Colonic mucosa (tissue), 4 donors: ENCODE measurements around the gene TTC3. TPM values are rescaled to one million over a fixed set of nuclear protein-coding genes. Genes with fewer than 3 reads are reported as not detected.

ENCODE experiments used
- DNase-seq: peaks from one replicate; pipeline ENCODE4 v3.0.0-alpha.2; 2020
- H3K27ac ChIP-seq: fragments of 200-600 bp; one replicate; pipeline ENCODE4 v1.8.0; 2021
- H3K27me3 ChIP-seq: fragments of 200-600 bp; one replicate; pipeline ENCODE4 v1.8.0; 2021
- H3K36me3 ChIP-seq: fragments of 200-600 bp; one replicate; pipeline ENCODE4 v1.8.0; 2021
- H3K4me1 ChIP-seq: fragments of 200-600 bp; one replicate; pipeline ENCODE4 v1.8.0; 2021; ENCODE audit warnings: mild to moderate bottlenecking
- H3K4me3 ChIP-seq: fragments of 200-600 bp; one replicate; pipeline ENCODE4 v1.8.0; 2021
- H3K9ac ChIP-seq, 2 donors: one replicate each; pipeline ENCODE4 v1.7.0; 2013; ENCODE audit warnings: control low read depth in 2 of 2, low read depth in 2 of 2, low read length in 2 of 2
- H3K9me3 ChIP-seq: fragments of 200-600 bp; one replicate; pipeline ENCODE4 v1.8.0; 2021
- intact Hi-C: fragments of 100-400 bp; cut with DNase I; formaldehyde crosslinking; loops from one replicate; pipeline ENCODE4 v1.14.1; 2022
- total RNA-seq, 2 donors: library from RNA; stranded (reverse); fragmentation: NEBNext Ultra II Directional in 1 of 2; extraction: Animal tissue kit (Norgen Biotek cat#: 25700) in 1 of 2; gene quantifications; one replicate each; pipeline ENCODE4 v1.2.1, GENCODE V29; 2021
- TF ChIP-seq, protein P1 (sequence below): fragments of 200-600 bp; IDR thresholded peaks from one replicate; pipeline ENCODE4 v1.8.0; 2022; ENCODE audit warnings: antibody characterized with exemption, mild to moderate bottlenecking
- donor health status: healthy.
- donor health status: DM: no; HTN: no; CAD: no.
- donor health status: DM: no; HTN: no; CAD: no.

Gene TTC3
- total RNA-seq, 2 donors from 2014 or later, result 85.8 to 125 TPM

DNA sequence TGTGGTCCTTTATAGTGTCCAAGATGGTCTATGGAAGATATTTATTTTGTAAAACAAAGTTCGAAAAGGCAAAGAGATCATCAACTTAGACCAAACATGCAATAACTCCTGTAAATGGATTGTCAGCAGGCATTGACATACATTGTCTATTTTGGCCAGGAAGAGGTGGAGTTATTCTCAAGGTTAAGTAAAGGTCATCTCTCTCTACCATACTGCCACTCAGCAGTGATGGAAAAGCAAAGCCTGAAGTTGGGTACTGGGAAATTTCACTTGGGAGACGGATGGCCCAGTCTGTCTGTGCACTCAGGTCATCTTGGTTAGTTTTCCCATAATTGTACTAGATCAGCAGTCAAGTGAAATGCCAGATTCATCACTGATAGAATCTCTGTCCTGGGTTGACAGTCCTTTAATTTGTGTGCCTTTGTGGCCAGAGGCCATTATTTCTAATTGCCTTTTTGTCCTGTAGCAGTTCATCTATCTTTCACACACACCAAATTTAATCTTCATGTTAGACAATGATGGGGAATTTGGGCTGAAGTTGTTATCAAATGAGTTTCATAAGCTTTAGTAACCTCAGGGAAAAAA lies 17.7 kb upstream of the TTC3 start:
- Histone ChIP-seq H3K36me3 (no peaks in the 10 kb centered on the region), H3K9me3 (no peaks in the 10 kb centered on the region), H3K4me3 (no peak overlapping the region), H3K4me1 (no peaks in the 10 kb centered on the region), H3K9ac (no peak overlapping the region), H3K27ac (no peak overlapping the region), H3K27me3 (no peaks in the 10 kb centered on the region)
- DNase-seq, result no peak
- TF ChIP-seq, protein P1, sequence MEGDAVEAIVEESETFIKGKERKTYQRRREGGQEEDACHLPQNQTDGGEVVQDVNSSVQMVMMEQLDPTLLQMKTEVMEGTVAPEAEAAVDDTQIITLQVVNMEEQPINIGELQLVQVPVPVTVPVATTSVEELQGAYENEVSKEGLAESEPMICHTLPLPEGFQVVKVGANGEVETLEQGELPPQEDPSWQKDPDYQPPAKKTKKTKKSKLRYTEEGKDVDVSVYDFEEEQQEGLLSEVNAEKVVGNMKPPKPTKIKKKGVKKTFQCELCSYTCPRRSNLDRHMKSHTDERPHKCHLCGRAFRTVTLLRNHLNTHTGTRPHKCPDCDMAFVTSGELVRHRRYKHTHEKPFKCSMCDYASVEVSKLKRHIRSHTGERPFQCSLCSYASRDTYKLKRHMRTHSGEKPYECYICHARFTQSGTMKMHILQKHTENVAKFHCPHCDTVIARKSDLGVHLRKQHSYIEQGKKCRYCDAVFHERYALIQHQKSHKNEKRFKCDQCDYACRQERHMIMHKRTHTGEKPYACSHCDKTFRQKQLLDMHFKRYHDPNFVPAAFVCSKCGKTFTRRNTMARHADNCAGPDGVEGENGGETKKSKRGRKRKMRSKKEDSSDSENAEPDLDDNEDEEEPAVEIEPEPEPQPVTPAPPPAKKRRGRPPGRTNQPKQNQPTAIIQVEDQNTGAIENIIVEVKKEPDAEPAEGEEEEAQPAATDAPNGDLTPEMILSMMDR, result no peak
- intact Hi-C loops, result no loop called here

DNA sequence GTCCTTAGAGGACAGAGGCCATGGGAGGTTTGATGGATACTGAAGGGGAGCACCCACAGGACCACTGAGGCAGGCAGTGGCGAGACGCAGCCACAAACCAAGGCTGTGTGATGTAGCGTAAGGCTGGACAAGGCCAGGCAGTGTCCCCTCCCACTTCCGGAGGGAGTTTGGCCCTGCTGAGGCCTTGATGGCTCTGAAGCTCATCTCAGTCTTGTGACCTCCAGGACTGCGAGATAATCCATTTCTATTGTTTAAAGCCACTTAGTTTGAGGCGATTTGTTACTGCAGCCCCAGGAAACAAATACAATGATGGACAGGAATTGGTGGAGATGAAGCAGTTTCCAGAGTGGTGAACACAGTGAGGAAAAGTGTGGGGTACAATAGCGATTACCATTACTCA lies 15.4 kb upstream of the TTC3 start:
- no peak overlapping the region for H3K4me3 ChIP-seq
- intact Hi-C loops, result no loop called here
- H3K4me1 ChIP-seq, result peaks cover 4% of the 10 kb centered on the region
- no peak for DNase-seq
- H3K27me3 ChIP-seq, result no peaks in the 10 kb centered on the region
- no peaks in the 10 kb centered on the region for H3K9me3 ChIP-seq
- H3K36me3 ChIP-seq, result no peaks in the 10 kb centered on the region
- H3K9ac ChIP-seq, result no peak overlapping the region
- H3K27ac ChIP-seq, result no peak overlapping the region
- TF ChIP-seq, protein P1, result no peak

DNA sequence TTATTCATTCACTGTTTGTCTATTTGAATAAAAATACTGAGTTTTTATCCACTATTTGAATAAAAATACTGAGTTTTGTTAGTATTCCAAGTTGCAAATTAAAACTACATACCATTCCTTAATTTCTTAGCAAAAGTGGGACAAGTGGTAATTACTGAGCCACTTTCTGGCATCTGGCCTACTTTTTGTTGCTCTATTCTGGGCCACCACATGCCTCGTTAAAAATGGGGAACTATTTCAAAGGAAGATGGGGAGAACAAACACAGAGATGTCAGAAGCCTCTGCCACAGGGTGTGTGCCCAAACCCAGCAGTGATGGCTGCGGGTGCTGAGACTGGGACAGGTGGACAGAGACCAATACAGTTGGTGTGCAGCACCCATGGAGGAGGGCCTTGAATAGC lies 14.8 kb upstream of the TTC3 start:
- TF ChIP-seq, protein P1, result no peak
- intact Hi-C loops, result no loop called here
- no peak for DNase-seq

DNA sequence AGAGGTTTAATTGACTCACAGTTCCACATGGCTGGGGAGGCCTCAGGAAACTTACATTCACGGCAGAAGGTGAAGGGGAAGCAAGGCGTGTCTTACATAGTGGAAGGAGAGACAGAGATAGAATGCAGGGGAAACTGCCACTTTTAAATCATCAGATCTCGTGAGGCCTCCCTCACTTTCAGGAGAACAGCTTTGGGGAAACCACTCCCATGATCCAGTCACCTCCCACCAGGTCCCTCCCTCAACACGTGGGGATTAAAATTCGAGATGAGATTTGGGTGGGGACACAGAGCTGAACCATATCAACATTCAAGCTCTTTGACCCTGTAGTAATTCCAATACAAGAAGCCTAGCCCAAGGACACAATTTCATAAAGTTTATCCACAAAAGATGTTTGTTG lies 13.9 kb upstream of the TTC3 start:
- Histone ChIP-seq H3K9me3 (no peaks in the 10 kb centered on the region), H3K27ac (no peak overlapping the region), H3K4me1 (peaks cover 4% of the 10 kb centered on the region), H3K9ac (no peak overlapping the region), H3K36me3 (no peaks in the 10 kb centered on the region), H3K27me3 (no peaks in the 10 kb centered on the region), H3K4me3 (no peak overlapping the region)
- TF ChIP-seq, protein P1, result no peak
- DNase-seq, result no peak
- intact Hi-C loops, result no loop called here

More for the DNA sequence above, 14.8 kb upstream of the TTC3 start:
- peaks cover 4% of the 10 kb centered on the region for H3K4me1 ChIP-seq
- H3K9me3 ChIP-seq, result no peaks in the 10 kb centered on the region
- no peaks in the 10 kb centered on the region for H3K36me3 ChIP-seq
- H3K9ac ChIP-seq, result no peak overlapping the region
- no peak overlapping the region for H3K4me3 ChIP-seq
- no peaks in the 10 kb centered on the region for H3K27me3 ChIP-seq
- no peak overlapping the region for H3K27ac ChIP-seq

DNA sequence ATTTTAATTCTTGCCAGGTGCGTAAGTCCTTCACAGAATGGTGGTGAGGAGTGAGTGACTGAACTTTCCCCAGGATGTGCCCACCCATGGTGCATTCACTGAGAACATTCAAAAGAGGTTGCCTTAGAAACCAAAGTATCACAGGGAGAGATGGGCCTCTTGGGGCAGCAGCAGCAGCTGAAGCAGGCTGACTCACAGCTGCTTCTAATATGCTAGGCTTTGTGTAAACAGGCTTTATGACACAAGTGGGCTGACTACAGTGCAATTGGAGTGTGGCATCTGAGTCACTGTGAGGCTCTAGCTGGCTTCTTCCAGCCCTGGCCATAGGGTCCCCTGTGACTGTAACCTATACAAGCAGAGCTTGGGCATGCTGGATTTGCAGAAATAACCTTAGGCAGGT lies 12.8 kb upstream of the TTC3 start:
- Histone ChIP-seq H3K9ac (peak overlapping the region in 1 of 2 donors; percentile 3), H3K4me3 (no peak overlapping the region), H3K36me3 (no peaks in the 10 kb centered on the region), H3K9me3 (no peaks in the 10 kb centered on the region), H3K27me3 (no peaks in the 10 kb centered on the region), H3K4me1 (peaks cover 4% of the 10 kb centered on the region), H3K27ac (no peak overlapping the region)
- TF ChIP-seq, protein P1, result no peak
- DNase-seq, result peak; percentile 74
- intact Hi-C loops, result no loop called here
